Stomach (tissue), 4 donors: ENCODE measurements around the gene KCNQ1.

Experiments used
- POLR2A ChIP-seq, 4 donors: fragments of 450-650 bp; IDR thresholded peaks; one replicate each; pipeline ENCODE4 v1.6.1; 2016; ENCODE audit warnings: antibody characterized with exemption in 4 of 4, control low read depth in 2 of 4, mild to moderate bottlenecking in 1 of 4, moderate library complexity in 1 of 4
- POLR2AphosphoS5 ChIP-seq, 3 donors: sonication (generic); formaldehyde crosslinking; IDR thresholded peaks; one replicate each; pipeline ENCODE4 v1.6.1; 2016; ENCODE audit warnings: antibody characterized with exemption in 3 of 3
- TF ChIP-seq, protein P1 (sequence below), 7 experiments: fragments of 450-650 bp in 4 of 7; fragments of 200-600 bp in 3 of 7; sonication (generic) in 3 of 7; IDR thresholded peaks; one replicate each; pipeline ENCODE4 v1.5.1; 2016 to 2019; ENCODE audit warnings: antibody characterized with exemption in 7 of 7, control low read depth in 2 of 7, mild to moderate bottlenecking in 1 of 7

DNA sequence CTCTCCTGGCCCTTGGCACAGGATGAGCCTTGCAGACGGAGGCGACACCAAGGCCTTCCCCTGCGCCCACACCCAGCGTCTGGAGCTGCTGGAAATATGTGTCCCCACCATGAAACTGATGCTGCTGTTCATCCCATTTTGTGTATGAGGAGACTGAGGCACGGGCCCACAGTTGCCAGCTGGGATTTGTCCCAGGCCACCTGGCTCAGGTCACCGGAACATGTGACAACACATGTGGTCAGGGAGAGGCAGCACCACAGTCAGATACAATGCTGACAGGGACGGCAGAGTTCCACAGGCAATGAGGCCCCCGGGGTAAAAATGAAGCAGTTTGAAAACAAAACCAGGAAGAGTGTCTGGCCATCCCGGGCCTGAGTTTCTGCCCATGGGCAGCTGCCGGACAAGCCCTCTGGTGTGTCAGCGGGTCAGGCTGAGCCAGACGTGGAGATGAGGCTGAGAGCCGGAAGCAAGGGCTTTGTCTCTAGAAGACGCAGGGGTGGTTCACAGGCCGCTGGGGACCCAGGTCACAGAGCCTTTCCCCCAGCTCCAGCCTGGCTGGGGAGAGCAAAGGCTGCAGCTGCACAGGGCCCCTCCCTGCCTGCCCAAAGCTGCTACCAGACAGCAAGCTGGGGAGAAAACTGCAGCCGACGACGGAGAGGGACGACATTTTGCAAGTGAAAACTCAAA is 360.0 kb downstream of the KCNQ1 start:
- TF ChIP-seq, protein P1, sequence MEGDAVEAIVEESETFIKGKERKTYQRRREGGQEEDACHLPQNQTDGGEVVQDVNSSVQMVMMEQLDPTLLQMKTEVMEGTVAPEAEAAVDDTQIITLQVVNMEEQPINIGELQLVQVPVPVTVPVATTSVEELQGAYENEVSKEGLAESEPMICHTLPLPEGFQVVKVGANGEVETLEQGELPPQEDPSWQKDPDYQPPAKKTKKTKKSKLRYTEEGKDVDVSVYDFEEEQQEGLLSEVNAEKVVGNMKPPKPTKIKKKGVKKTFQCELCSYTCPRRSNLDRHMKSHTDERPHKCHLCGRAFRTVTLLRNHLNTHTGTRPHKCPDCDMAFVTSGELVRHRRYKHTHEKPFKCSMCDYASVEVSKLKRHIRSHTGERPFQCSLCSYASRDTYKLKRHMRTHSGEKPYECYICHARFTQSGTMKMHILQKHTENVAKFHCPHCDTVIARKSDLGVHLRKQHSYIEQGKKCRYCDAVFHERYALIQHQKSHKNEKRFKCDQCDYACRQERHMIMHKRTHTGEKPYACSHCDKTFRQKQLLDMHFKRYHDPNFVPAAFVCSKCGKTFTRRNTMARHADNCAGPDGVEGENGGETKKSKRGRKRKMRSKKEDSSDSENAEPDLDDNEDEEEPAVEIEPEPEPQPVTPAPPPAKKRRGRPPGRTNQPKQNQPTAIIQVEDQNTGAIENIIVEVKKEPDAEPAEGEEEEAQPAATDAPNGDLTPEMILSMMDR (IDR thresholded peaks at IDR 0.05) = no peak
- TF ChIP-seq POLR2A (IDR thresholded peaks at IDR 0.05) (no peak), POLR2AphosphoS5 (IDR thresholded peaks at IDR 0.05) (no peak)
